ENCODE data around the gene MVB12A. TPM values are rescaled to one million over a fixed set of nuclear protein-coding genes. Genes with fewer than 3 reads are reported as not detected.

The MVB12A gene
- total RNA-seq, 4 donors from 2014 or later = 30.8 to 44.7 (median 37.7) TPM

DNA sequence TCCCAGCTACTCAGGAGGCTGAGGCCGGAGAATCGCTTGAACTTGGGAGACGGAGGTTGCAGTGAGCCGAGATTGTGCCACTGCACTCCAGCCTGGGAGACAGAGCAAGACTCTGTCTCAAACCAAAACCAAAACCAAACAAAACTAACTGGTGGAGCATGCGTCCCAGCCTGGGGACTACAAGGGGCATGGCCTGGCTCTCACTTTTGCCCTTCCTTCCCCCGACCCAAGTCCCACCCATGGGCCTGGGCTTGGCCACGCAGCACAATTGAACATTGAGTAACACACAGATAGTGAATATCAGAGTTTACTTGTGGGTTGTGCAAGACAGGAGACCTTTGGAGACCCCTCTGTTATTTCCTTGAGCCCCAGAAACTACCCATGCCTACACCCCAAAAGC is 15.4 kb downstream of the MVB12A start:
- TF ChIP-seq POLR2A (IDR thresholded peaks at IDR 0.05) (no peak), POLR2AphosphoS5 (IDR thresholded peaks at IDR 0.05) (no peak), EP300 (IDR thresholded peaks at IDR 0.05) (no peak)
- TF ChIP-seq, protein P1, sequence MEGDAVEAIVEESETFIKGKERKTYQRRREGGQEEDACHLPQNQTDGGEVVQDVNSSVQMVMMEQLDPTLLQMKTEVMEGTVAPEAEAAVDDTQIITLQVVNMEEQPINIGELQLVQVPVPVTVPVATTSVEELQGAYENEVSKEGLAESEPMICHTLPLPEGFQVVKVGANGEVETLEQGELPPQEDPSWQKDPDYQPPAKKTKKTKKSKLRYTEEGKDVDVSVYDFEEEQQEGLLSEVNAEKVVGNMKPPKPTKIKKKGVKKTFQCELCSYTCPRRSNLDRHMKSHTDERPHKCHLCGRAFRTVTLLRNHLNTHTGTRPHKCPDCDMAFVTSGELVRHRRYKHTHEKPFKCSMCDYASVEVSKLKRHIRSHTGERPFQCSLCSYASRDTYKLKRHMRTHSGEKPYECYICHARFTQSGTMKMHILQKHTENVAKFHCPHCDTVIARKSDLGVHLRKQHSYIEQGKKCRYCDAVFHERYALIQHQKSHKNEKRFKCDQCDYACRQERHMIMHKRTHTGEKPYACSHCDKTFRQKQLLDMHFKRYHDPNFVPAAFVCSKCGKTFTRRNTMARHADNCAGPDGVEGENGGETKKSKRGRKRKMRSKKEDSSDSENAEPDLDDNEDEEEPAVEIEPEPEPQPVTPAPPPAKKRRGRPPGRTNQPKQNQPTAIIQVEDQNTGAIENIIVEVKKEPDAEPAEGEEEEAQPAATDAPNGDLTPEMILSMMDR (IDR thresholded peaks at IDR 0.05) = no peak
- ATAC-seq = no peak
- H3K9me3 ChIP-seq = no peaks in the 10 kb centered on the region
- H3K36me3 ChIP-seq = peaks cover 0 to 10% of the 10 kb centered on the region in 2 donors
- no peak overlapping the region for H3K4me3 ChIP-seq
- H3K4me1 ChIP-seq = no peaks in the 10 kb centered on the region
- no peak overlapping the region for H3K27ac ChIP-seq
- no peaks in the 10 kb centered on the region for H3K27me3 ChIP-seq
- WGBS, 2 donors (ENCODE audit: low coverage in 1 of 2) = 40 to 85% methylated on average over 1 to 4 of the region's 7 CpGs

DNA sequence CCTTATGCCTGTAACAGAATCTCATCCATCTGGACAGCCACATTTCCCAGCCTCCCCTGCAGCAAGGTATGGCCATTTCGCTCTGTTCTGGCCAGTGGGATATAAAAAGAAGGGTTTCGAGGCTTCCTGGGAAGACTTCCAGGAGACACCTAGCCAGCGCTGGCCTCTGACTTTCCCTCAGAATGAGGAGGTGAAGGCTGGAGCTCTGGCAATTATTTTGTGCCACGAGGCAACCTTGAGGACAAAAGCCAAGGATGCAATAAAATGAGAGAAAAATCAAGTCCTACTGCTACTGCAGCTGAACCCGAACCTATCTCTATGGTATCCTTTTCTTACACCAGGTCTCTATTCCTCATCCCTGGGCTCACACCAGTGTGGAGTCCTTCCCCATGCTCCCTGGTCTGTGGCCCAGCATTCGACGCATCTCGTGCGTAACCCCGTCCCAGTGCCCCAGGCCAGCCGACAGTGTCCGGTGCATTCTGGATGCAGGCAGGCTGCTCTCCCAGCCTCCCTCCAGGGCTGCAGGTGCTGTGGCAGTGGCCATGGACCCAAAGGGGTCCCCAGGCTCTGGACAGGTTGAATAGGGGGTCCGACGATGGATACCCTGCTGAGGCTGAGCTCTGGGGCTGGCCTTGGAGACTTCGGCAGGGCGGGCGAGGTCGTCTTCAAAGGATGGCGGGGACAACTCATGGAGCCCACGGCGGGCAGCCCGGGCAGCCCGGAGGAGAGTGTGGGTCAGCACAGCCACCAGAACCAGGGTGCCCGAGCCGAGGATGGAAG is 16.4 kb downstream of the MVB12A start:
- 98 to 100% methylated on average over 1 to 11 of the region's 25 CpGs for WGBS, 2 donors (ENCODE audit: low coverage in 1 of 2)
- no peaks in the 10 kb centered on the region for H3K4me1 ChIP-seq

DNA sequence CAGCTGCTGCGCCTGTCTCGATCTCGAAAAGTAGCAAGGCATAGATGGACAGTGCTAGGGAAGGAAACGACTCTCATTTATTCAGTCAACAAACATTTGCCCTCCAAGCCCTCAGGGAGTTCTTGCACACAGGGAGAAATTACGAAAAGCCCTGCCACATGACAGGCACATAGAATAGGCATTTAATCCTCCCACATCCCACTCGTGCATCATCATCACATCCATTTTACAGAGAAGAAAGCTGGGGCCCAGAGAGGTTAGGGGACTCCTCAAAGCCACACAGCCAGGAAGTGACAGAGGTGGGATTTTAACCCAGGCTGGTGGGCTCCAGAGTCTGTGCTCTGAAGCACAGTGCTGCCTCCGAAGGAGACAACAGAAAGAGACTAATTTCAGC is 17.0 kb downstream of the MVB12A start:
- H3K4me3 ChIP-seq = no peak overlapping the region
- no peaks in the 10 kb centered on the region for H3K27me3 ChIP-seq
- H3K9me3 ChIP-seq = no peaks in the 10 kb centered on the region
- WGBS, 2 donors (ENCODE audit: low coverage in 1 of 2) = 70 to 72% methylated on average over 2 to 3 of the region's 7 CpGs
- peaks cover 0 to 10% of the 10 kb centered on the region in 2 donors for H3K36me3 ChIP-seq
- no peak overlapping the region for H3K27ac ChIP-seq
- no peaks in the 10 kb centered on the region for H3K4me1 ChIP-seq
- ATAC-seq = no peak
- no peak for TF ChIP-seq POLR2A (IDR thresholded peaks at IDR 0.05)
- no peak for TF ChIP-seq EP300 (IDR thresholded peaks at IDR 0.05)
- TF ChIP-seq, protein P1 (IDR thresholded peaks at IDR 0.05) = no peak
- no peak for TF ChIP-seq POLR2AphosphoS5 (IDR thresholded peaks at IDR 0.05)

More for the DNA sequence above, 16.4 kb downstream of the MVB12A start:
- Histone ChIP-seq H3K4me3 (no peak overlapping the region), H3K27me3 (no peaks in the 10 kb centered on the region), H3K27ac (no peak overlapping the region), H3K9me3 (no peaks in the 10 kb centered on the region), H3K36me3 (peaks cover 0 to 10% of the 10 kb centered on the region in 2 donors)
- TF ChIP-seq EP300 (IDR thresholded peaks at IDR 0.05) = no peak
- TF ChIP-seq POLR2AphosphoS5 (IDR thresholded peaks at IDR 0.05) = no peak
- TF ChIP-seq, protein P1 (IDR thresholded peaks at IDR 0.05) = no peak
- no peak for TF ChIP-seq POLR2A (IDR thresholded peaks at IDR 0.05)
- no peak for ATAC-seq

DNA sequence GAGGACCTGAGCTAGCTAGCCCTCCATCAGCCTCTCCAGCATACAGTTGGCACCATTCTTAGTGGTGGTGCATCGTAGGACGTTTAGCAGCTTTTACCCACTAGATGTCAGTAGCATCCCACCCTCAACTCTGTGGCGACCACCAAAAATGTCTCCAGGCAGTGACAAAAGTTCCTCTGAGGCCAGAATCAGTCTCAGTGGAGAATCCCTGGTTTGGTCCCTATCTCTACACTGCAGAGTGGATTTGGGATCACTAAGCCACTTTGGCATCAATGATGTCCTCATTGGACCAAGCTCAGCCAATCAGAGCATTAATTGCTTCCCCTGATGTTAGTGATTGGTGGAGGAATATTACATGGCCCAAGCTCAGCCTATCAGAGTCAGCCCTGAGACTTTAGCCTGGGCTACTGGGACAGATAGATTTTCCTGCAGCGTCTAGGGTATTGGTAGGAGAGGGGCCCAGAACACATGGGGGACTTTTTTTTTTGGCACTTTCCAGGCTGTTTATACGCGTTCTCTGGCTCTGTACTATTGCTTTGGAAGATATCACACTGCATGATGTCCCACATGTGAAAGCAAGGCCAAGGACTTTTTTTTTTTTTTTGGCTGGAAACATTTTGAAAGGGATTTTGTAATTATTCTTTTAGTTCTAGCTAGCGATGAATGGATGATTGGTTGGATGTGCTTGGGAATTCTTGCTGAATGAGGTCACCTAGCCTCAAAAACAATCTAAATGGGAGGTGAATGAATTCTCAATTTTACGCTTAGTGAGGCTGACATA is 21.6 kb downstream of the MVB12A start:
- peak overlapping the region in 1 of 4 donors; percentile 15 for H3K27ac ChIP-seq
- 32 to 45% methylated on average over 7 of the region's 8 CpGs for WGBS, 2 donors (ENCODE audit: low coverage in 1 of 2)
- no peaks in the 10 kb centered on the region for H3K4me1 ChIP-seq
- no peak for TF ChIP-seq POLR2A (IDR thresholded peaks at IDR 0.05)
- TF ChIP-seq, protein P1 (IDR thresholded peaks at IDR 0.05) = peak in 2 of 4 experiments; percentile 15 to 49
- TF ChIP-seq POLR2AphosphoS5 (IDR thresholded peaks at IDR 0.05) = no peak
- H3K4me3 ChIP-seq = no peak overlapping the region
- peaks cover 0 to under 1% of the 10 kb centered on the region in 2 donors for H3K36me3 ChIP-seq
- ATAC-seq = peak; percentile 53
- no peaks in the 10 kb centered on the region for H3K9me3 ChIP-seq
- H3K27me3 ChIP-seq = no peaks in the 10 kb centered on the region
